Tibial artery (tissue), 4 donors: ENCODE results near the gene PTPN22.

Source experiments
- DNase-seq, 2 donors: peaks; one replicate each; pipeline ENCODE4 v3.0.0-alpha.2; 2019
- H3K27ac ChIP-seq, 2 donors: fragments of 200-600 bp; sonication (generic) in 1 of 2; 1 replicate in 1 of 2; 2 replicates in 1 of 2; pipeline ENCODE4 v1.5.1; 2018 to 2019; ENCODE audit warnings: mild to moderate bottlenecking in 1 of 2
- H3K27me3 ChIP-seq, 2 donors: fragments of 200-600 bp; sonication (generic) in 1 of 2; one replicate each; pipeline versions ENCODE4 v1.5.1 to v1.6.0; 2016 to 2019
- H3K36me3 ChIP-seq, 3 donors: fragments of 200-600 bp; sonication (generic) in 2 of 3; one replicate each; pipeline ENCODE4 v1.5.1; 2016 to 2019; ENCODE audit warnings: mild to moderate bottlenecking in 2 of 3
- H3K4me1 ChIP-seq, 4 donors: fragments of 200-600 bp; sonication (generic) in 2 of 4; 1 replicate in 3 of 4; 2 replicates in 1 of 4; pipeline ENCODE4 v1.5.1; 2016 to 2019
- H3K4me3 ChIP-seq, 2 donors: fragments of 200-600 bp; sonication (generic) in 1 of 2; 1 replicate in 1 of 2; 2 replicates in 1 of 2; pipeline ENCODE4 v1.5.1; 2018 to 2019; ENCODE audit warnings: mild to moderate bottlenecking in 2 of 2
- H3K9me3 ChIP-seq, 3 donors: fragments of 200-600 bp; sonication (generic) in 1 of 3; one replicate each; pipeline ENCODE4 v1.5.1; 2016 to 2019
- CTCF ChIP-seq, 2 experiments: fragments of 200-600 bp in 1 of 2; fragments of 450-650 bp in 1 of 2; IDR thresholded peaks; one replicate each; pipeline ENCODE4 v1.5.1; 2017 to 2019; ENCODE audit warnings: antibody characterized with exemption in 2 of 2, mild to moderate bottlenecking in 1 of 2, moderate library complexity in 1 of 2
- intact Hi-C: fragments of 100-400 bp; cut with DNase I; formaldehyde crosslinking; loops from one replicate; pipeline ENCODE4 v1.15.0; 2023; ENCODE audit warnings: low total_unique reads

Gene PTPN22

GRCh38 chr1:113821916-113822315 lies 49.6 kb downstream of the PTPN22 start:
- H3K27me3 ChIP-seq, result no peaks in the 10 kb centered on the region
- H3K9me3 ChIP-seq, result no peaks in the 10 kb centered on the region
- no peaks in the 10 kb centered on the region for H3K4me1 ChIP-seq
- no peak overlapping the region for H3K27ac ChIP-seq
- no peak for TF ChIP-seq CTCF (IDR thresholded peaks at IDR 0.05)
- intact Hi-C loops, result no loop called here
- DNase-seq, result no peak
- H3K36me3 ChIP-seq, result no peaks in the 10 kb centered on the region
- no peak overlapping the region for H3K4me3 ChIP-seq

GRCh38 chr1:113818578-113818977 lies 52.9 kb downstream of the PTPN22 start:
- intact Hi-C loops, result loop anchor here (10.0 kb wide), 1 partner anchor 86 kb away; the partner anchor contains the start of genes AP4B1 and DCLRE1B
- H3K4me3 ChIP-seq, result no peak overlapping the region
- H3K36me3 ChIP-seq, result no peaks in the 10 kb centered on the region
- no peaks in the 10 kb centered on the region for H3K9me3 ChIP-seq
- no peaks in the 10 kb centered on the region for H3K27me3 ChIP-seq
- H3K4me1 ChIP-seq, result no peaks in the 10 kb centered on the region
- no peak for TF ChIP-seq CTCF (IDR thresholded peaks at IDR 0.05)
- H3K27ac ChIP-seq, result no peak overlapping the region
- DNase-seq, result no peak

- no peak for TF ChIP-seq CTCF (IDR thresholded peaks at IDR 0.05)
- H3K4me1 ChIP-seq, result peaks cover 0 to 33% (median 12%) of the 10 kb centered on the region in 4 donors
- peak overlapping the region; percentile 95 to 97 for H3K27ac ChIP-seq
- intact Hi-C loops, result loop anchor here (10.0 kb wide), 1 partner anchor 92 kb away; the partner anchor contains the start of genes AP4B1 and DCLRE1B
- H3K4me3 ChIP-seq, result no peak overlapping the region
- no peaks in the 10 kb centered on the region for H3K27me3 ChIP-seq
- no peaks in the 10 kb centered on the region for H3K9me3 ChIP-seq
- no peaks in the 10 kb centered on the region for H3K36me3 ChIP-seq
- no peak for DNase-seq
Observed at GRCh38 chr1:113813218-113813617, 58.3 kb downstream of the PTPN22 start.

GRCh38 chr1:113812661-113813135 lies 58.8 kb downstream of the PTPN22 start:
- Histone ChIP-seq H3K36me3 (no peaks in the 10 kb centered on the region), H3K27ac (peak overlapping the region; percentile 95 to 97), H3K4me1 (peaks cover 0 to 37% (median 12%) of the 10 kb centered on the region in 4 donors), H3K4me3 (peak overlapping the region; percentile 76 to 87), H3K27me3 (no peaks in the 10 kb centered on the region), H3K9me3 (no peaks in the 10 kb centered on the region)
- intact Hi-C loops, result loop anchor here (10.0 kb wide), 1 partner anchor 92 kb away; the partner anchor contains the start of genes AP4B1 and DCLRE1B
- no peak for TF ChIP-seq CTCF (IDR thresholded peaks at IDR 0.05)
- DNase-seq, result no peak

- Histone ChIP-seq H3K27ac (peak within 1 kb of the TSS; percentile 95 to 97), H3K27me3 (no peaks in the 10 kb centered on the region), H3K36me3 (no peaks in the 10 kb centered on the region), H3K4me1 (peaks cover 0 to 40% (median 12%) of the 10 kb centered on the region in 4 donors), H3K9me3 (no peaks in the 10 kb centered on the region), H3K4me3 (peak within 1 kb of the TSS; percentile 76 to 87)
- DNase-seq, result peak; percentile 99 to 100
- peak in 1 of 2 experiments; percentile 37 for TF ChIP-seq CTCF (IDR thresholded peaks at IDR 0.05)
- intact Hi-C loops, result loop anchor here (10.0 kb wide), 1 partner anchor 93 kb away; the partner anchor contains the start of genes AP4B1 and DCLRE1B
Observed at GRCh38 chr1:113811888-113812660, 59.4 kb downstream of the PTPN22 start, which contains the start of gene RSBN1. Gene RSBN1 (minus strand): TSS chr1:113812476. CDS start chr1:113812412, 64 bp downstream.
